ENCODE measurements around the gene PSKH1.

Gene PSKH1

DNA sequence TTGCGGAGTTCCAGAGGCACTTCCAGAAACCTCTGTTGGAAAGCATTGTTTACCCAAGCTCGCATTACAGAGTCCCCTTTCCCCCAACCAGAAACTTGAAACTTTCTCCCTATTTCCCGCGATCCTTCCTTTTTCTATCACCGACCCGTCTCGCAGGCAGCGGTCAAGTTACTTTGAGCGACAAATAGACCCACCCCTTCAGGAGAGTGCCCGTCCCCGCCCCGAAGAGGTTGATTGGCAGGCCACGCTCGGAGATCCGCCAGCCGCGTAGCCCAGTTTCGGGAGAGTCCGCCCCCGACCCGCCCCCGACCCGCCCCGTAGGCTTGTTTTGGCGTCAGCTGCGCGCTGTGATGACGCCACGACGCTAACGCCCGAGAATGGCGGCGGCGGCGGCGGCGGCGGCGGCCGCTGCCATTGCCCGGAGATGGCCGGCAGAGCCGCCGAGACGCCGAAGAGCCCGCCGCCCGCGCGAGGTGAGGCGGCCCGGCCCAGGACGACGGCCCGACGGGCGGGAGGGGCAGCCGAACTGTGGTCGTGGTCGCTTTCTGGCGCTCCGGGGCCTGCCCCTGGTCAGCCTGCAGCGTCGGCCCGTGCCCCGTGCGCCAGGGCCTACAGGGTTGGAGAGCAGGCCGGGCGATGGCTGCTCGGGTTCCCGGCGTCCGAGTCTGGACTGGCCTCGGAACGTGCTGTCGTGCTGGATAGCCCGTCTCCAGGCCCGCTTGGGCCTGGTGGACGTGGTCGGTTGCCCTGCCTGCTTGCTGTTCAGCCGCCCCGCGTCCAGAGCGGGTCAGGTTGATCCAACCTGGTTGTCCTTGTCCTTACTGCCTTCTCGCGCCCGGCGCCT, at the start of gene PSKH1:
Gene PSKH1, plus strand, starts transcription at position 356 of the 844 bp plus-strand sequence. CDS start 15,496 bp downstream, outside the sequence.
- H3K4me3 ChIP-seq (ENCODE audit: low read depth, low read length): peak within 1 kb of the TSS; percentile 92
- TF ChIP-seq, protein P1, sequence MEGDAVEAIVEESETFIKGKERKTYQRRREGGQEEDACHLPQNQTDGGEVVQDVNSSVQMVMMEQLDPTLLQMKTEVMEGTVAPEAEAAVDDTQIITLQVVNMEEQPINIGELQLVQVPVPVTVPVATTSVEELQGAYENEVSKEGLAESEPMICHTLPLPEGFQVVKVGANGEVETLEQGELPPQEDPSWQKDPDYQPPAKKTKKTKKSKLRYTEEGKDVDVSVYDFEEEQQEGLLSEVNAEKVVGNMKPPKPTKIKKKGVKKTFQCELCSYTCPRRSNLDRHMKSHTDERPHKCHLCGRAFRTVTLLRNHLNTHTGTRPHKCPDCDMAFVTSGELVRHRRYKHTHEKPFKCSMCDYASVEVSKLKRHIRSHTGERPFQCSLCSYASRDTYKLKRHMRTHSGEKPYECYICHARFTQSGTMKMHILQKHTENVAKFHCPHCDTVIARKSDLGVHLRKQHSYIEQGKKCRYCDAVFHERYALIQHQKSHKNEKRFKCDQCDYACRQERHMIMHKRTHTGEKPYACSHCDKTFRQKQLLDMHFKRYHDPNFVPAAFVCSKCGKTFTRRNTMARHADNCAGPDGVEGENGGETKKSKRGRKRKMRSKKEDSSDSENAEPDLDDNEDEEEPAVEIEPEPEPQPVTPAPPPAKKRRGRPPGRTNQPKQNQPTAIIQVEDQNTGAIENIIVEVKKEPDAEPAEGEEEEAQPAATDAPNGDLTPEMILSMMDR (IDR thresholded peaks at IDR 0.05; ENCODE audit: control insufficient read depth, extremely low read depth, insufficient read depth): no peak
- peak; percentile 85 for DNase-seq (ENCODE audit: low read depth)

DNA sequence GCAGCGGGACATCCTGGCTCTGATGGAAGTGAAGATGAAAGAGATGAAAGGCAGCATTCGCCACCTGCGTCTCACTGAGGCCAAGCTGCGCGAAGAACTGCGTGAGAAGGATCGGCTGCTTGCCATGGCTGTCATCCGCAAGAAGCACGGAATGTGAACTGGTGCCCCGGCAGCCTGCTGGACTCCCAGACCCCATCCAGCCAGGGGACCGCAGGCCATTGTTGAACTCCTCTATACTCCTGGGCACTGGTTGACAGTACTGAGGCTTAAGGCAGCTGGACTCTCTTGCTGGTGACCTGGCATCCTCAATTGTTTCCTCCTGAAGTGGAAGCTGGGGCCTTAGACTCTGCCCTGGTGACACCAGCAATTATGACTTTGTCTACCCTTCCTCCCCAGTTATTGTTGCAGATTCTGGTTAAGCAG, 49.7 kb upstream of the PSKH1 start:
- H3K4me3 ChIP-seq (ENCODE audit: low read depth, low read length): peak overlapping the region; percentile 76
- TF ChIP-seq, protein P1 (IDR thresholded peaks at IDR 0.05; ENCODE audit: control insufficient read depth, extremely low read depth, insufficient read depth): no peak
- DNase-seq (ENCODE audit: low read depth): no peak

DNA sequence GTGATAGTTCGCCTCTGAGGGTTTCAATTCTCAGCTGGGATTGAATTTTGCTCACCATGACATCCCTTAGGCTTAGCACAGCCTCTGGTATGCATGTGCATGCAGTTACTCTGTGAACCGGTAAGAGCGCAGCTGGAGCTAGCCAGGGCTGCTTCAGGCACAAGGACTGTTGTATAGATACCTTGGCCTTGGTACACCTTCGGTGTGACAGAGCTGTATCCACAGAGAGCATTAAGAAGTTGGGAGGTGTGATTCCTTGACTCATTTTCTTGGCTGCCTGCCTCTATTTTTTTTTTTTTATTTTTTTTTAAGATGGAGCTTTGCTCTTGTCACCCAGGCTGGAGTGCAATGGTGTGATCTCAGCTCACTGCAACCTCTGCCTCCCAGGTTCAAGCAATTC, 48.6 kb upstream of the PSKH1 start:
- no peak overlapping the region for H3K4me3 ChIP-seq (ENCODE audit: low read depth, low read length)
- TF ChIP-seq, protein P1 (IDR thresholded peaks at IDR 0.05; ENCODE audit: control insufficient read depth, extremely low read depth, insufficient read depth): no peak
- no peak for DNase-seq (ENCODE audit: low read depth)

DNA sequence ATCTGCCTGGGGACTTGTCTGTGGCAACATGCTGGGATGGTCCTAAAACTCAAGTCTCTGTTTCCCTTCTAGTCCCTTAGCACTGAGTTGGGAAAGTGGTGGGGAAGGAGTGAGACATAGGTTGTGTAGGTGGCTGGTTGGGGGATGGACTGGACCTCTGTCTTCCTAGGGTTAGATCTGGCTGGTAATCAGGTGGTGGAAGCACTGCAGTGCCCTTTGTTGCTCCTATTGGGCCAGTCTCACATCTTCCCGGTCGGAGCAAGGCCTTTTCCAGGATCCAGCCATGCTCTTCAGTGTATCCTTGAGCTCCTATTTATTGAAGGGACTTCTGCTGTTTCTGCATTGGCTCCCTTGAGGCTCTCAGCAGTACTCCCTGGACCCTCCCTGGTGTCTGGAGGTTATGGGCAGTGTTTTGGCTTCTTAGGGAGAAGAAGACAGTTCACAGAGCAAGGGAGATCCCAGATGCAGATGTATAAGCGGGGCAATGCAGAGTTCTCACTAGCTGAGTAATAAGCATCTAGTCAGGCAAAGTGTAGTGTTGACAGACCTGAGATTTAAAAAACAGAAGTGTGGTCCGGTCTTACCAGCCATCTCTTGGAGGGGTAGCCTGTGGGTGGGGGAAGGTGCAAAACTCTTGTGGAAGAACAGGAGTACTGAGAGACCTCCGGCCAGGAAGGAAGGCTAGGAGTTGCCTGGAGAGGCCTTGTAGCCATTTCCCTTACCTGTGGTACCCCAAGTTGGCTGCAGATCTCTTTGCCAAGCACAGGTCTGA, 47.6 kb upstream of the PSKH1 start:
- no peak for DNase-seq (ENCODE audit: low read depth)
- TF ChIP-seq, protein P1 (IDR thresholded peaks at IDR 0.05; ENCODE audit: control insufficient read depth, extremely low read depth, insufficient read depth): no peak
- H3K4me3 ChIP-seq (ENCODE audit: low read depth, low read length): peak overlapping the region; percentile 99

DNA sequence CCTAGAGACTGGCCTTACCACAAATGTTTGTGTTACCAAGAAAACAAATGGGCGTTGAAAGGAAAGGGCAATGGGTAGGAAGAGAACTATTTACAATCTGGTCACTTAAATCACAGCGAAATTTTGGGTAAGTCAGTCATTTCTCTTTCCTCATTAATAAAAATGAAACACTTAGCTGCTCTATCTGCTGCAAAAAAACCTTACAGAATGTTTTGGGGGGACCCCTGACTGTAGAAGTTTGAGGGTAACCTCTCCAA, 47.1 kb upstream of the PSKH1 start:
- DNase-seq (ENCODE audit: low read depth): no peak
- H3K4me3 ChIP-seq (ENCODE audit: low read depth, low read length): peak overlapping the region; percentile 99
- TF ChIP-seq, protein P1 (IDR thresholded peaks at IDR 0.05; ENCODE audit: control insufficient read depth, extremely low read depth, insufficient read depth): no peak

DNA sequence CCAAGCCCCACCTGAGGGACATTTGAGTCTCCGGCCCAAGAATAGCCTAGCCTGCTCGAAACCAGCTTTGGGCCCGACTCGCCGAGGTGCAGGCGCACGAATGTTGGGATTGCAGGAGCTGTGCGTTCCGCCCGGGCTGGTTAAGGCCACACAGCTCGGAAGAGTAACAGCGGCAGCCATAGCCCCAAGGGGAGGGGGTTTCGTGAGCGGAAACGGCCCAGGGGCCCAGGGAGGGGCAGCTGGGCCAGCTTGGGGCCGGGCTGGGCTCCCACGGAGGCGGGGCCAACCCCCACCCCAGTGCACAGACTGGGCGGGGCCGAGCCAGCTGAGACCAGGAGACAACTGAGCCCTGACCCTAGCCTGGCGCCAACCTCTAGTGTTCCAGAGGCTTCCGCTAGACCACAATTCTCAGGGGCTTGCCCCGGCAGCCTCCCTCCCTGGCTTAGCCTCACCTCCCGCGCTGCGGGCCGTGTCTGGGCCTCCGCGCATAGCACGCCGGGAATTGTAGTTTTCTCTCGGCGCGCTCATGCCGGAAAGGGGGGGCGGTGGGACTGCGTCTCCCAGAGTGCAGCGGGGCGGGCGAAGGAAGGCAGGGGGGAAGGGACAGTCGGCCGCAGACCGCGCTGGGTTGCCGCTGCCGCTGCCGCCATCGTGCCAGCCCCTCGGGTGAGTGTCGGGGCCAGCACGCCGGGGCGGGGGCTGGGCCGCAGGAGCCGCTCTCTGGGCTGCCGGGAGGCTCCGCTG, 46.6 kb upstream of the PSKH1 start, which contains the start of gene NUTF2:
Gene NUTF2, plus strand, starts transcription at position 614 of the 744 bp plus-strand sequence. CDS start 18,198 bp downstream, outside the sequence.
- DNase-seq (ENCODE audit: low read depth): peak; percentile 74
- TF ChIP-seq, protein P1 (IDR thresholded peaks at IDR 0.05; ENCODE audit: control insufficient read depth, extremely low read depth, insufficient read depth): no peak
- H3K4me3 ChIP-seq (ENCODE audit: low read depth, low read length): peak within 1 kb of the TSS; percentile 99
